Epidermal melanocyte (primary cell): ENCODE data around the gene TXNDC5.

Experiments
- DNase-seq: peaks from one replicate; pipeline ENCODE4 v3.0.0; 2011; ENCODE audit warnings: low spot score; ENCODE audit not compliant: insufficient read length

TXNDC5 gene

GRCh38 chr6:7868926-7869325, 41.7 kb downstream of the TXNDC5 start:
- no peak for DNase-seq

- DNase-seq = no peak
Observed at GRCh38 chr6:7866526-7866925, 44.1 kb downstream of the TXNDC5 start.

GRCh38 chr6:7865781-7866180, 44.8 kb downstream of the TXNDC5 start:
- no peak for DNase-seq

- no peak for DNase-seq
Observed at GRCh38 chr6:7859591-7859990, 51.0 kb downstream of the TXNDC5 start.

- DNase-seq = no peak
Observed at GRCh38 chr6:7851780-7852179, 58.8 kb downstream of the TXNDC5 start.

- DNase-seq = no peak
Observed at GRCh38 chr6:7848229-7848628, 62.4 kb downstream of the TXNDC5 start.

GRCh38 chr6:7846966-7847818, 63.4 kb downstream of the TXNDC5 start:
- no peak for DNase-seq

- DNase-seq = no peak
Observed at GRCh38 chr6:7841781-7842468, 68.7 kb downstream of the TXNDC5 start.

- no peak for DNase-seq
Observed at GRCh38 chr6:7836371-7837026, 74.1 kb downstream of the TXNDC5 start.

GRCh38 chr6:7833751-7834070, 76.9 kb downstream of the TXNDC5 start:
- no peak for DNase-seq

GRCh38 chr6:7832904-7833750, 77.5 kb downstream of the TXNDC5 start:
- DNase-seq = no peak
